ENCODE results near the gene PCDHA3. TPM values are rescaled to one million over a fixed set of nuclear protein-coding genes. Genes with fewer than 3 reads are reported as not detected.
"Not testable (repeated sequence)": the region's sequence is repeated elsewhere in the genome, so short reads cannot be mapped to it uniquely, and the experiment has no call there.

Gene PCDHA3
- polyA plus RNA-seq (ENCODE audit: insufficient read length in 4 of 4): under 1 TPM; 0.21 to 0.64 (median 0.38) TPM

DNA sequence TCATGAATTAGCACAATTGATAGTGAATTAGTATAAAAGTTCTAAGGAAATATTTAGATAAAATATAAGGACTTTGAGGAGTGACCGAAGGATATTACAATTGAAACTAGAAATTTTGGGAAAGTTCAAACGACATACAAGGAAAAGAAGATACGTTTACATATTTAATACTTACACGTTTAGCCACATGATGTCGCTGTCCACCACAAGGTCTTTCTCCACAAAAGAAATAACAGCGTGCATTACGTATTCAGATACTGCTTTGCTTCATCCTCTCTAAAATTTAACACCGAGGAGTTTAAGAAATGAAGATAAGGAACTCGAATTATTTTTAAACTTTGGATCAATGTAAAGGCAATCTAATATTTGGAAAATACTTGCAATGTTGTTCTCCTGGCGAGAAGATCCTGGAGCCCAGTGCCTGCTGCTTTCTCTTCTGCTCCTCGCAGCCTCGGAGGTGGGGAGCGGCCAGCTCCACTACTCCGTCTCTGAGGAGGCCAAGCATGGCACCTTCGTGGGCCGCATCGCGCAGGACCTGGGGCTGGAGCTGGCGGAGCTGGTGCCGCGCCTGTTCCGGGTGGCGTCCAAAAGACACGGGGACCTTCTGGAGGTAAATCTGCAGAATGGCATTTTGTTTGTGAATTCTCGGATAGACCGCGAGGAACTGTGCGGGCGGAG is at the start of gene PCDHA3:
Gene PCDHA3, plus strand, starts transcription at position 242 of the 678 bp plus-strand sequence.
- no peak for DNase-seq (ENCODE audit: low read depth in 4 of 4, low spot score in 2 of 4)

GRCh38 chr5:140753561-140753960 is 47.3 kb upstream of the PCDHA3 start:
- no peak for DNase-seq (ENCODE audit: low read depth in 4 of 4, low spot score in 2 of 4)

DNA sequence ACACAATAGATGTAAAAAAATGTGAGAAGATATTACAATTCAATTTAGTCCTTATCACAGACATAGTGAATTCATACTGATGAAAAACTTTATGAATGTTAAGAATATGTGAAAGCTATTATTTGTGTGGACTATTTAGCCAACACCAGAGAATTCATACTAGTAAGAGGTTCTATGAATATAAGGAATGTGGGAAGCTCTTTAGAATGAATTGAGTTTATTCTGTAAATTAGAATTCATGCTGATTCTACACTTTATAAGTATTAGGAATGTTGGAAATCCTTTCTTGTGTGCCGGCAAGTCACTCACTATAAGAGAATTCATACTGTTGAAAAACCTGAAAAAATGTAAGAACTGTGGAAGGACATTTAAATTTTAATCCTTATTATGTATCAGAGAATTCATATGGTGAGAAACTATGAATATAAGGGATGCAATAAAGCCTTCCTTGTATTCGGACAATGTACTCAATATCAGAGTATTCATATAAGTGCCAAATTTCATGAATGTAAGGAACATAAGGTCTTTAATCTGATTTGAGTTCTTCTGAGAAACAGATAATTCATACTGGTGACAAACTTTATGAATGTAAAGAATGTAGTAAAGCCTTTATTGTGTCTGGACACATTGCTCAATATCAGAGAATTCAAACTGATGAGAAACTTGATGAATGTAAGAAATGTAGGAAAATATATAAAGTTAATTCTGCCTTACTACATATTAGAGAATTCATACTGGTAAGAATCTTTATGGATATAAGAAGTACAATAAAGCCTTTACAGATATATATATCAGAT is 36.5 kb upstream of the PCDHA3 start:
- no peak for DNase-seq (ENCODE audit: low read depth in 4 of 4, low spot score in 2 of 4)

- DNase-seq (ENCODE audit: low read depth in 4 of 4, low spot score in 2 of 4): no peak
These were observed 33.4 kb upstream of the PCDHA3 start for GRCh38 chr5:140767444-140767843.

DNA sequence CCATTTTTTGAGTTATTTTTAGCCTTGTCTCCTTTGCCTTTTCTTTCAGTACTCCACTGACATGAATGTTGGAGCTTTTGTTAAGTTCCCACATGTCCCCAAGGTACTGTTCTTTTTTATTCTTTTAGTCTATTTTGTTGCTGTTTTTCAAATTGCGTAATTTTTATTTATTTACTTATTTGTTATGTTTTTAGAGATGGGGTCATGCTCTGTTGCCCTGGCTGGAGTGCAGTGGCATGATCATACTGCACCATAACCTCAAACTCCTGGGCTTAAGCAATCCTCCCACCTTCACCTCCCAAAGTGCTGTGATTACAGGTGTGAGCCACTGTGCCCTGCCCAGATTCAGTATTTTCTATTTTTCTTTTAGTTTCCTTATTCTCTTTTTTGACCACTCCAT is 20.3 kb upstream of the PCDHA3 start:
- no peak for DNase-seq (ENCODE audit: low read depth in 4 of 4, low spot score in 2 of 4)

DNA sequence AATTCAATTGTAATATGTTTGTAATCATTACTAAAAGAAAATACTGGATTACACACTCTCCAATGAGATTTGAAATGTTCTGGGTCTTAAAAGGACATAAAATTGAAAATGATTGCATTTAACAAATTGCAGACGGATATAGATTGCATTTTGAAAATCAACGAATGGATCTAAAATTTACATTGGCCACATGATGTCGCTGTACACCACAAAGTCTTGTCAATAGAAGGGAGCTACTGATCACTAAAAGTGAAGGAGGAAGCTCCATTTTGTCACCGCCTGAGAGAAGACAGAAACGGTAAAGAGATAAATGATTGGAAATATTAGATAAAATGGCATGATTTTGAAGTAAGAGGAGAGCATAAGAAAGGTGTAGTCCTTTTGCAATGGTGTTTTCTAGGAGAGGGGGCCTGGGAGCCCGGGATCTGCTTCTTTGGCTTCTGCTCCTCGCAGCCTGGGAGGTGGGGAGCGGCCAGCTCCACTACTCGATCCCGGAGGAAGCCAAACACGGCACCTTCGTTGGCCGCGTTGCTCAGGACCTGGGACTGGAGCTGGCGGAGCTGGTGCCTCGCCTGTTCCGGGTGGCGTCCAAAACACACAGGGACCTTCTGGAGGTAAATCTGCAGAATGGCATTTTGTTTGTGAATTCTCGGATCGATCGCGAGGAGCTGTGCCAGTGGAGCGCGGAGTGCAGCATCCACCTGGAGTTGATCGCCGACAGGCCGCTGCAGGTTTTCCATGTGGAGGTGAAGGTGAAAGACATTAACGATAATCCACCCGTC is 14.8 kb upstream of the PCDHA3 start, which contains the start of gene PCDHA1:
Gene PCDHA1, plus strand, starts transcription at position 236 of the 782 bp plus-strand sequence.
- no peak for DNase-seq (ENCODE audit: low read depth in 4 of 4, low spot score in 2 of 4)

- not testable (repeated sequence) for DNase-seq (ENCODE audit: low read depth in 4 of 4, low spot score in 2 of 4)
These were observed 13.4 kb upstream of the PCDHA3 start for GRCh38 chr5:140787422-140787821.

DNA sequence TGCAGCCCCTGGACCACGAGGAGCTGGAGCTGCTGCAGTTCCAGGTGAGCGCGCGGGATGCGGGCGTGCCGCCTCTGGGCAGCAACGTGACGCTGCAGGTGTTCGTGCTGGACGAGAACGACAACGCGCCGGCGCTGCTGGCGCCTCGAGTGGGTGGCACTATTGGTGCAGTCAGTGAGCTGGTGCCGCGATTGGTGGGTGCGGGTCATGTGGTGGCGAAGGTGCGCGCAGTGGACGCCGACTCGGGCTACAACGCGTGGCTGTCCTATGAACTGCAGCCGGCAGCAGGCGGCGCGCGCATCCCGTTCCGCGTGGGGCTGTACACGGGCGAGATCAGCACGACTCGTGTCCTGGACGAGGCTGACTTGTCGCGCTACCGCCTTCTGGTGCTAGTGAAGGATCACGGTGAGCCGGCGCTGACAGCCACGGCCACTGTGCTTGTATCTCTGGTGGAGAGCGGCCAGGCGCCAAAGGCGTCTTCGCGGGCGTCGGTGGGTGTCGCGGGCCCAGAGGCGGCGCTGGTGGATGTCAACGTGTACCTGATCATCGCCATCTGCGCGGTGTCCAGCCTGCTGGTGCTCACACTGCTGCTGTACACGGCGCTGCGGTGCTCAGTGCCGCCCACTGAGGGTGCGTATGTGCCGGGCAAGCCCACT is 12.9 kb upstream of the PCDHA3 start:
- DNase-seq (ENCODE audit: low read depth in 4 of 4, low spot score in 2 of 4): not testable (repeated sequence)

- no peak for DNase-seq (ENCODE audit: low read depth in 4 of 4, low spot score in 2 of 4)
These were observed 9.8 kb upstream of the PCDHA3 start for GRCh38 chr5:140791089-140791488.

GRCh38 chr5:140794595-140795258 is 6.1 kb upstream of the PCDHA3 start, which contains the start of gene PCDHA2:
Gene PCDHA2 (plus strand): TSS chr5:140794852.
- DNase-seq (ENCODE audit: low read depth in 4 of 4, low spot score in 2 of 4): no peak

DNA sequence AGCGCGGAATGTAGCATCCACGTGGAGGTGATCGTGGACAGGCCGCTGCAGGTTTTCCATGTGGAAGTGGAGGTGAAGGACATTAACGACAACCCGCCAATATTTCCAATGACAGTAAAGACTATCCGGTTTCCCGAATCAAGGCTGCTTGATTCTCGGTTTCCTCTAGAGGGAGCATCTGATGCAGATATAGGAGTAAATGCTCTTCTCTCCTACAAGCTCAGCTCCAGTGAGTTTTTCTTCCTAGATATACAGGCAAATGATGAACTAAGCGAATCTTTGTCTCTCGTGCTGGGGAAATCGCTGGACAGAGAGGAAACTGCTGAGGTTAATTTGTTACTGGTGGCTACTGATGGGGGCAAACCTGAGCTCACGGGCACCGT is 5.6 kb upstream of the PCDHA3 start:
- DNase-seq (ENCODE audit: low read depth in 4 of 4, low spot score in 2 of 4): no peak

- not testable (repeated sequence) for DNase-seq (ENCODE audit: low read depth in 4 of 4, low spot score in 2 of 4)
These were observed 4.7 kb upstream of the PCDHA3 start for GRCh38 chr5:140796072-140796717.

- DNase-seq (ENCODE audit: low read depth in 4 of 4, low spot score in 2 of 4): no peak
These were observed 4.2 kb upstream of the PCDHA3 start for GRCh38 chr5:140796718-140797095.

GRCh38 chr5:140801494-140801841 is 611 bp downstream of the PCDHA3 start:
- no peak for DNase-seq (ENCODE audit: low read depth in 4 of 4, low spot score in 2 of 4)

DNA sequence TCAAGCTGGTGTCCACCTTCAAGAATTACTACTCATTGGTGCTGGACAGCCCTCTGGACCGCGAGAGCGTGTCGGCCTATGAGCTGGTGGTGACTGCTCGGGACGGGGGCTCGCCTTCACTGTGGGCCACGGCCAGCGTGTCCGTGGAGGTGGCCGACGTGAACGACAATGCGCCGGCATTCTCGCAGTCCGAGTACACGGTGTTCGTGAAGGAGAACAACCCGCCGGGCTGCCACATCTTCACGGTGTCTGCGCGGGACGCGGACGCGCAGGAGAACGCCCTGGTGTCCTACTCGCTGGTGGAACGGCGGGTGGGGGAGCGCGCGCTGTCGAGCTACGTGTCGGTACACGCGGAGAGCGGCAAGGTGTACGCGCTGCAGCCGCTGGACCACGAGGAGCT is 1.5 kb downstream of the PCDHA3 start:
- not testable (repeated sequence) for DNase-seq (ENCODE audit: low read depth in 4 of 4, low spot score in 2 of 4)

- no peak for DNase-seq (ENCODE audit: low read depth in 4 of 4, low spot score in 2 of 4)
These were observed 2.0 kb downstream of the PCDHA3 start for GRCh38 chr5:140802781-140803271.

- DNase-seq (ENCODE audit: low read depth in 4 of 4, low spot score in 2 of 4): no peak
These were observed 6.2 kb downstream of the PCDHA3 start, which contains the start of gene PCDHA4 for GRCh38 chr5:140806834-140807775. Gene PCDHA4 (plus strand): TSS chr5:140807068.

GRCh38 chr5:140808241-140808888 is 7.5 kb downstream of the PCDHA3 start:
- not testable (repeated sequence) for DNase-seq (ENCODE audit: low read depth in 4 of 4, low spot score in 2 of 4)
